Gastroesophageal sphincter (tissue), 4 donors: ENCODE measurements around the gene TM9SF1. TPM values are rescaled to one million over a fixed set of nuclear protein-coding genes. Genes with fewer than 3 reads are reported as not detected.

ENCODE experiments used
- ATAC-seq: fragments of 150-250 bp; one replicate; pipeline ENCODE4 v1.9.1; 2016; ENCODE audit warnings: mild to moderate bottlenecking, moderate library complexity
- H3K27ac ChIP-seq, 4 donors: fragments of 200-600 bp; sonication (generic) in 3 of 4; 1 replicate in 3 of 4; 2 replicates in 1 of 4; pipeline ENCODE4 v1.5.1; 2016 to 2019
- H3K27me3 ChIP-seq: fragments of 200-600 bp; sonication (generic); one replicate; pipeline ENCODE4 v1.5.1; 2019
- H3K36me3 ChIP-seq, 2 donors: fragments of 200-600 bp; sonication (generic); one replicate each; pipeline ENCODE4 v1.5.1; 2019; ENCODE audit warnings: control low read depth in 1 of 2
- H3K4me1 ChIP-seq, 3 donors: fragments of 200-600 bp; sonication (generic); 1 replicate in 2 of 3; 2 replicates in 1 of 3; pipeline ENCODE4 v1.5.1; 2016 to 2019; ENCODE audit warnings: control low read depth in 2 of 3
- H3K4me3 ChIP-seq, 2 donors: fragments of 200-600 bp; sonication (generic); one replicate each; pipeline ENCODE4 v1.5.1; 2019; ENCODE audit warnings: mild to moderate bottlenecking in 1 of 2, moderate library complexity in 1 of 2
- H3K9me3 ChIP-seq, 3 donors: fragments of 200-600 bp; sonication (generic); one replicate each; pipeline ENCODE4 v1.5.1; 2017 to 2019; ENCODE audit warnings: control low read depth in 2 of 3
- CTCF ChIP-seq, 4 experiments: fragments of 200-600 bp in 2 of 4; fragments of 450-650 bp in 2 of 4; sonication (generic) in 1 of 4; IDR thresholded peaks; one replicate each; pipeline ENCODE4 v1.5.1; 2017 to 2019; ENCODE audit warnings: antibody characterized with exemption in 4 of 4, mild to moderate bottlenecking in 2 of 4, moderate library complexity in 2 of 4
- EP300 ChIP-seq: sonication (generic); formaldehyde crosslinking; IDR thresholded peaks from one replicate; pipeline ENCODE4 v1.6.1; 2017; ENCODE audit warnings: antibody characterized with exemption, mild to moderate bottlenecking
- POLR2A ChIP-seq, 2 donors: fragments of 450-650 bp; IDR thresholded peaks; one replicate each; pipeline ENCODE4 v1.6.1; 2017; ENCODE audit warnings: antibody characterized with exemption in 2 of 2, mild to moderate bottlenecking in 2 of 2, moderate library complexity in 1 of 2
- POLR2AphosphoS5 ChIP-seq: sonication (generic); formaldehyde crosslinking; IDR thresholded peaks from one replicate; pipeline ENCODE4 v1.6.1; 2017; ENCODE audit warnings: antibody characterized with exemption
- WGBS, 2 donors: methylation state at CpG; one replicate each; pipeline ENCODE4 v1.1.5; 2018; ENCODE audit warnings: low coverage in 1 of 2; 5-methylcytosine and 5-hydroxymethylcytosine counted together
- total RNA-seq, 4 donors: library from RNA; depleted of rRNA; stranded (reverse); fragments of >200 nt; gene quantifications; one replicate each; pipeline ENCODE4 v1.1.0, GENCODE V29; 2016

Gene TM9SF1
- total RNA-seq, 4 donors from 2014 or later, result 34.7 to 53.3 (median 45.0) TPM

GRCh38 chr14:24232121-24232644 is 36.9 kb upstream of the TM9SF1 start, which contains the start of gene NEDD8:
Gene NEDD8, minus strand, starts transcription at chr14:24232367. Its CDS starts 100 bp downstream, at chr14:24232267.
- no peaks in the 10 kb centered on the region for H3K9me3 ChIP-seq
- TF ChIP-seq EP300 (no peak), POLR2AphosphoS5 (peak; percentile 76), CTCF (IDR thresholded peaks at IDR 0.05) (peak in 1 of 4 experiments; percentile 5), POLR2A (IDR thresholded peaks at IDR 0.05) (peak; percentile 35 to 60)
- 0% methylated on average over 3 of the region's 30 CpGs; no CpG with 5 or more reads in 1 of the 2 donors for WGBS, 2 donors
- H3K4me1 ChIP-seq, result peaks cover 4 to 46% (median 23%) of the 10 kb centered on the region in 3 donors
- peak within 1 kb of the TSS; percentile 86 to 93 (median 89) for H3K27ac ChIP-seq
- H3K36me3 ChIP-seq, result peaks cover 0 to 33% of the 10 kb centered on the region in 2 donors
- H3K4me3 ChIP-seq, result peak within 1 kb of the TSS; percentile 68 to 72
- ATAC-seq, result peak; percentile 96
- H3K27me3 ChIP-seq, result no peaks in the 10 kb centered on the region

GRCh38 chr14:24231263-24232120 is 36.3 kb upstream of the TM9SF1 start:
- Histone ChIP-seq H3K4me3 (peak overlapping the region; percentile 68 to 72), H3K4me1 (peaks cover 4 to 47% (median 23%) of the 10 kb centered on the region in 3 donors), H3K36me3 (peaks cover 0 to 27% of the 10 kb centered on the region in 2 donors), H3K9me3 (no peaks in the 10 kb centered on the region), H3K27me3 (no peaks in the 10 kb centered on the region), H3K27ac (peak overlapping the region; percentile 86 to 93 (median 89))
- 17 to 43% methylated on average over 5 to 14 of the region's 23 CpGs for WGBS, 2 donors
- no peak for ATAC-seq
- TF ChIP-seq POLR2A (IDR thresholded peaks at IDR 0.05) (no peak), POLR2AphosphoS5 (no peak), CTCF (IDR thresholded peaks at IDR 0.05) (no peak), EP300 (no peak)

- Histone ChIP-seq H3K27ac (no peak overlapping the region), H3K9me3 (no peaks in the 10 kb centered on the region), H3K36me3 (peaks cover 0 to 26% of the 10 kb centered on the region in 2 donors), H3K4me3 (no peak overlapping the region), H3K4me1 (peaks cover 4 to 34% (median 18%) of the 10 kb centered on the region in 3 donors), H3K27me3 (no peaks in the 10 kb centered on the region)
- no peak for ATAC-seq
- WGBS, 2 donors, result 41 to 57% methylated on average over 1 of the region's 1 CpG
- TF ChIP-seq CTCF (IDR thresholded peaks at IDR 0.05) (no peak), POLR2AphosphoS5 (no peak), EP300 (no peak), POLR2A (IDR thresholded peaks at IDR 0.05) (no peak)
Observed at GRCh38 chr14:24228902-24229301, 33.7 kb upstream of the TM9SF1 start.

- ATAC-seq, result no peak
- no peaks in the 10 kb centered on the region for H3K27me3 ChIP-seq
Observed at GRCh38 chr14:24226473-24226872, 31.2 kb upstream of the TM9SF1 start.

More at GRCh38 chr14:24226473-24226872, 31.2 kb upstream of the TM9SF1 start:
- H3K4me3 ChIP-seq, result no peak overlapping the region
- H3K27ac ChIP-seq, result no peak overlapping the region
- H3K9me3 ChIP-seq, result no peaks in the 10 kb centered on the region
- WGBS, 2 donors, result 40 to 81% methylated on average over 1 of the region's 1 CpG
- H3K36me3 ChIP-seq, result peaks cover 0 to 26% of the 10 kb centered on the region in 2 donors
- H3K4me1 ChIP-seq, result peaks cover 0 to 19% (median 9%) of the 10 kb centered on the region in 3 donors
- TF ChIP-seq CTCF (IDR thresholded peaks at IDR 0.05), result no peak
